IPS-20b (cell line): ENCODE measurements around the gene TSTD1.
"Not testable (repeated sequence)": the region's sequence is repeated elsewhere in the genome, so short reads cannot be mapped to it uniquely, and the experiment has no call there.

Experiments
- H3K27ac ChIP-seq: one replicate; pipeline ENCODE4 v1.5.1; 2013; ENCODE audit warnings: low read length
- H3K27me3 ChIP-seq: 2 replicates; pipeline ENCODE4 v1.6.1; 2013; ENCODE audit warnings: mild to moderate bottlenecking, low read length, inconsistent platforms; ENCODE audit not compliant: insufficient read depth
- H3K36me3 ChIP-seq: 2 replicates; pipeline ENCODE4 v1.6.1; 2013; ENCODE audit warnings: low read depth, mild to moderate bottlenecking, inconsistent platforms, low read length, moderate library complexity; ENCODE audit not compliant: insufficient read depth
- H3K4me1 ChIP-seq: 2 replicates; pipeline ENCODE4 v1.6.1; 2013; ENCODE audit warnings: mild to moderate bottlenecking, control low read depth, inconsistent platforms, low read length, moderate library complexity; ENCODE audit not compliant: insufficient read depth
- H3K4me3 ChIP-seq: 2 replicates; pipeline ENCODE4 v1.5.1; 2013; ENCODE audit warnings: mild to moderate bottlenecking, low read length, inconsistent platforms
- H3K9ac ChIP-seq: 2 replicates; pipeline ENCODE4 v1.6.1; 2013; ENCODE audit warnings: low read depth, mild to moderate bottlenecking, inconsistent platforms, low read length, moderate library complexity
- H3K9me3 ChIP-seq: 2 replicates; pipeline ENCODE4 v1.6.1; 2013; ENCODE audit warnings: mild to moderate bottlenecking, low read depth, low read length, inconsistent platforms; ENCODE audit not compliant: insufficient read depth

The TSTD1 gene

DNA sequence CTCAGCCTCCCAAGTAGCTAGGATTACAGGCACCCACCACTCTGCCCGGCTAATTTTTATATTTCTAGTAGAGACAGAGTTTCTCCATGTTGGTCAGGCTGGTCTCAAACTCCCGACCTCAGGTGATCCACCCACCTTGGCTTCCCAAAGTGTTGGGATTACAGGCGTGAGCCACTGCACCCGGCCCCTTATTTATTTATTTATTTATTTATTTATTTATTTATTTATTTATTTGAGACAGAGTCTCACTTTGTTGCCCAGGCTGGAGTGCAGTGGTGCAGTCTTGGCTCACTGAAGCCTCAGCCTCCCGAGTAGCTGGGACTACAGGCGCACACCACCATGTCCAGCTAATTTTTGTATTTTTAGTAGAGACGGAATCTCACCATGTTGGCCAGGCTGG, 26.9 kb upstream of the TSTD1 start:
- H3K27me3 ChIP-seq, H3K36me3 ChIP-seq, H3K4me3 ChIP-seq, H3K27ac ChIP-seq, H3K9me3 ChIP-seq, H3K4me1 ChIP-seq, H3K9ac ChIP-seq: not testable (repeated sequence)

DNA sequence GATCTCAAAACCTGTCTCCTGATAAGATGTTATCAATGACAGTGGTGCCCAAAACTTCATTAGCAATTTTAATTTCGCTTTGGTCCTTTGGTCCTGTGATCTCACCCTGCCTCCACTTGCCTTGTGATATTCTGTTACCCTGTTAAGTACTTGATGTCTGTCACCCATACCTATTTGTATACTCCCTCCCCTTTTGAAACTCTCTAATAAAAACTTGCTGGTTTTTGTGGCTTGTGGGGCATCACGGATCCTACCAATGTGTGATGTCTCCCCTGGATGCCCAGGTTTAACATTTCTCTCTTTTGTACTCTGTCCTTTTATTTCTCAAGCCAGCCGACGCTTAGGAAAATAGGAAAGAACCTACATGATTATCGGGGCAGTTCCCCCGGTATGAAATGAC, 25.2 kb upstream of the TSTD1 start:
- not testable (repeated sequence) for H3K27ac ChIP-seq, H3K9me3 ChIP-seq, H3K4me3 ChIP-seq, H3K36me3 ChIP-seq, H3K27me3 ChIP-seq, H3K4me1 ChIP-seq, H3K9ac ChIP-seq

DNA sequence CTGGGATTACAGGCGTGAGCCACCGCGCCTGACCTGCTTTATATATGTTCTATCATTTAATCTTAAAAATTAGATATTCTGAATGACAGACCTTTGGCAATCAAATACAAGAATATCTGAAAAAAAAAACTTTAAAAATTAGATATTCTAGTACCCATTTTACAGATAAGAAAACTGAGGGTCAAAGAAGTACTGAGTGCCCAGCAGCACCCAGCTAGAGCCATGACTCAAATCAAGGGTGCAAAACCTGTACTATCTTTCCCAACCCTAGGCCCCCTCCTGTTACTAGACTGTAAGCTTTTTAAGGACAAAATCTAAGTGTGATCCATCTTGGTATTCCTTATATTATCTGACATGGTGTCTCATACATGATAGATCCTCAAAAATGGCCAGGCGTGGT, 22.7 kb upstream of the TSTD1 start:
- H3K27ac ChIP-seq, result no peak overlapping the region
- H3K4me1 ChIP-seq, result no peaks in the 10 kb centered on the region; the same call in none of the 2 replicates
- no peaks in the 10 kb centered on the region for H3K36me3 ChIP-seq
- H3K9me3 ChIP-seq, result no peaks in the 10 kb centered on the region
- no peak overlapping the region for H3K4me3 ChIP-seq
- no peak overlapping the region for H3K9ac ChIP-seq
- no peaks in the 10 kb centered on the region for H3K27me3 ChIP-seq

DNA sequence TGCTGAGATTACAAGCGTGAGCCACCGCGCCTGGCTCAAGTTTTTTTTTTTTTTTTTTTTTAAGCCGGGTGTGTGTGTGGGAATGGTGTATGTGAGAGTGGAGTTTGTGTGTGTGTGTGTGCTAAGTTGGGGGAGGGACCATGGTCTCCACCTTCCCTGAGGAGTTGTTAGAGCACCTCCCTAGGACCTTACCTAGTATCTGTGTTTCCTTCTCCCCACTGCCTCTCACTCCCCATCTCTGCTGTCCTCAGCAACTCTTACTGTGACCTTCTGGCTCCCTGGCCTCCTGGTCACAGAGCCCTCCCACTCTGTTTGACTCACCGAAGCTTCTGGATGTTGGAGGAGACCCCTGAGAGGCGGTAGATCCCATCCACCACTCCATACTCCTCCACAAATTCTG, 20.5 kb upstream of the TSTD1 start:
- Histone ChIP-seq H3K27me3 (no peaks in the 10 kb centered on the region), H3K27ac (no peak overlapping the region), H3K9ac (no peak overlapping the region), H3K36me3 (no peaks in the 10 kb centered on the region), H3K4me1 (no peaks in the 10 kb centered on the region; the same call in none of the 2 replicates), H3K4me3 (no peak overlapping the region), H3K9me3 (no peaks in the 10 kb centered on the region)

DNA sequence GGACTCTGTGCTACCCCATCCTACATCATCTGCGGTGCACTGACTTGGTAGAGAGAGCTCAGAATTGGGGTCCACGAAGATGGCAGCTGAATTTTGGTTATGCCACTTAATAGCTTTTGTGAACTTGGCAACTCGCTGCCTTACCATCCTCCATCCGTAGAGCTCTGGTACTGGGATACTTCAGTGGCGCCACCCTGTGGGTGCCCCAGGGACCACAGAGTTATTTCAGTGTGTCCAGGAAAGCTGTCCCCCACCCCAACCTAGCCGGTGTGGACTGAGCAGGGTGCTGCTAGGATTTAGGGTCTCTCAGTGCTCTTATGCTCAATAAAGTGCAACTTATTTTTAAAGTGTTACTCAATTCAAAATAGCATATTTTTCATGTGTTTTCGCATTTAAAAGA, 16.0 kb upstream of the TSTD1 start:
- no peaks in the 10 kb centered on the region for H3K27me3 ChIP-seq
- H3K27ac ChIP-seq, result no peak overlapping the region
- no peaks in the 10 kb centered on the region for H3K9me3 ChIP-seq
- no peaks in the 10 kb centered on the region for H3K4me1 ChIP-seq
- H3K36me3 ChIP-seq, result no peaks in the 10 kb centered on the region
- H3K9ac ChIP-seq, result no peak overlapping the region
- no peak overlapping the region for H3K4me3 ChIP-seq

DNA sequence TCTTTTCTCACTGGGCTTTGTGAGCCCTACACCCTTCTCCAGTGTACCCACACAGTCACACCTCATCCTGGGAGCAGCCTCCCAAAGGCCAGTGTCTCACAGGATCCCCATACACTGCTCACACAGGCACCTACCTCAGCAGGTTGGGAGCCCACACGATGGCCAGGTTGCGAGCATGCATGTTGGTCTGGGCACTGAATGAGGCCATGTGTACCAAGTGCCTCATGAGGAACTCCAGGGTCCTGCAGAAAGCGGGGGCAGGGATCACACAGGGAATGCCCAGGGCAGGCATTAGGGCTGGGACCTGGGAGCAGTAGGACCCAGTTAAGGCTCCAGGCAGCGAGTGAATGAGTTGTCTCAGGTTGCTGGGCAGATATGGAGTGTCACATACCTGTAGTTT, 15.5 kb upstream of the TSTD1 start:
- H3K4me1 ChIP-seq, result no peaks in the 10 kb centered on the region
- no peaks in the 10 kb centered on the region for H3K9me3 ChIP-seq
- peaks cover 2% of the 10 kb centered on the region; the same call in 1 of the 2 replicates for H3K27me3 ChIP-seq
- H3K9ac ChIP-seq, result no peak overlapping the region
- no peak overlapping the region for H3K27ac ChIP-seq
- no peaks in the 10 kb centered on the region for H3K36me3 ChIP-seq
- no peak overlapping the region for H3K4me3 ChIP-seq

DNA sequence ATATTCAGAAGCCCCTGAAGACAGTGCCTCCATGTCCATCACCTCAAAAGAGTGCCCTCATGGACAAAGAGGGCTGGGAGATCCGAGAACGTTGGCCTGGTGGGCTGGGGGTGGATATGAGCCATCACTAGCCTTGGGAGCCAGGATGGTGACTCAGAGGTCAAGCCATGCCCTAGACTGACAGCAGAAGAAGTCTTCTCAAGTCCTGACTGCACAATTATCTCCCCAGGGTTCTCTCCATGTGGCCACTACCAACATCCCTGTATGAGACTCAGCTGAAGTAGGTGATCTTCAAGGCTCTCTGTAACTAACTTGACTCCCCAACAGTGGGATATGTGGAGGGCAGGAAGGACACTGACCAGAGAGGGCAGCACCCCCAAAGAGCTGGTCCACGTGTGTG, 14.1 kb upstream of the TSTD1 start:
- H3K9me3 ChIP-seq, result no peaks in the 10 kb centered on the region; the same call in 1 of the 2 replicates
- peaks cover 15% of the 10 kb centered on the region for H3K27me3 ChIP-seq
- H3K4me1 ChIP-seq, result no peaks in the 10 kb centered on the region
- no peak overlapping the region for H3K9ac ChIP-seq
- no peak overlapping the region for H3K27ac ChIP-seq
- no peaks in the 10 kb centered on the region for H3K36me3 ChIP-seq
- no peak overlapping the region for H3K4me3 ChIP-seq

DNA sequence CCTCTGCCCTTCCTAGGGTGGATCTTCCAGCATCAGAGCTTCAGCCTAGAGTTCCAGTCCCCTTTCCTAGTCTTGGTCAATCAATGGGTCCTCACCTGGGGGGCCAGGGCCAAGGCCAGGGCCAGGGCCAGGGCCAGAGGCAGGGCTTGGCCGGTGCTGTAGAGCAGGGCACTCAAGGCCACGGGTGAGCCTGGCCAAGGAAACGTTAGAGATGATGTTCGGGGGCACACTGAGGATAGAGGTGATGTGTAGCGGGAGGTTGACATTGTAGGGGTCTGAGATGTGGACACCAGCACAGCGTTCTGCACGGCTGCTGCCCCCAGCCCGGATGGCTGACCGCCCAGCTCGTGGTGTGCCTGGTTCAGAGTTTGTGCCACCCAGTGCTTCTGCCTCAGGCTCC, 12.5 kb upstream of the TSTD1 start:
- Histone ChIP-seq H3K9me3 (peaks cover 2% of the 10 kb centered on the region; the same call in 1 of the 2 replicates), H3K4me3 (no peak overlapping the region), H3K9ac (no peak overlapping the region), H3K27ac (no peak overlapping the region), H3K27me3 (peaks cover 28% of the 10 kb centered on the region), H3K36me3 (no peaks in the 10 kb centered on the region), H3K4me1 (peaks cover 2% of the 10 kb centered on the region; the same call in 1 of the 2 replicates)

DNA sequence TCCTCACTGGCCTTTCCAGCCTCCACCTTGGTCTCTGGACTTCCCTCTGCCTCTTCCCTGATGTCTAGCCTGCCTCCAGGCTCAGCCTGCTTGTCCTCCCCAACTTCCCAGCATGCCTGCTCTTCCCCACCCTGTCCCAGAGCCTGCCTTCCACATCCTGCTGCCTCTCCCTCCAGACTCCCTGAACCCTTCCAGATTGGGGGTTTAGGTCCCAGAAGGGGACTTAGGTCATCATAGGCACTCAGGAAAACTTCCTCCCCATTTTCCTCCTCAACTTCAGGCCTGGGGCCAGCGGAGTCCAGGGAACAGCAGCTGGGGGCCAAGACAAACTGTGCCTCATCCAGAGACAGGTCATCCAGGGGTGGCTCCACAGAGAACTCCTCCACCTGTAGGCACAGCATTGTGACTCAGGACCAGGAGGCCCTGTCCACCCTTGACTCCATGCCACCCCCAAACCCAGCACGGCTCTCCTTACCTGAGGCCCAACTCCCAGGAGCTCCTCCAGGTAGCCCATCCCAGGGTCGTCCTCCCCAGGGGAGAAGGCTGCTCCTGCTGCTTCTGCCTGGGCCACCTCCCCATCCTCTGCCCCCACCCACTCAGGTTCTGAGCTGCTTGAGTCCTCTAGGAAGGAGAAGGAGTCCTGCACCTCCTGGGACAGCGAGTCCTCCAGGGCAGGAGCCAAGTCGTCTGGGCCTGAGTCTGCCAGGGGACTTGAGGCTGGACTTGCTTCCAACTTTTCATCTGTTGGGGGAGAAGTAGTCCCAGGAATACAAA, 10.4 kb upstream of the TSTD1 start:
- Histone ChIP-seq H3K27ac (no peak overlapping the region), H3K9me3 (peaks cover 2% of the 10 kb centered on the region; the same call in 1 of the 2 replicates), H3K4me3 (no peak overlapping the region), H3K27me3 (peaks cover 28% of the 10 kb centered on the region), H3K4me1 (peaks cover 2% of the 10 kb centered on the region; the same call in 1 of the 2 replicates), H3K9ac (no peak overlapping the region), H3K36me3 (no peaks in the 10 kb centered on the region)

DNA sequence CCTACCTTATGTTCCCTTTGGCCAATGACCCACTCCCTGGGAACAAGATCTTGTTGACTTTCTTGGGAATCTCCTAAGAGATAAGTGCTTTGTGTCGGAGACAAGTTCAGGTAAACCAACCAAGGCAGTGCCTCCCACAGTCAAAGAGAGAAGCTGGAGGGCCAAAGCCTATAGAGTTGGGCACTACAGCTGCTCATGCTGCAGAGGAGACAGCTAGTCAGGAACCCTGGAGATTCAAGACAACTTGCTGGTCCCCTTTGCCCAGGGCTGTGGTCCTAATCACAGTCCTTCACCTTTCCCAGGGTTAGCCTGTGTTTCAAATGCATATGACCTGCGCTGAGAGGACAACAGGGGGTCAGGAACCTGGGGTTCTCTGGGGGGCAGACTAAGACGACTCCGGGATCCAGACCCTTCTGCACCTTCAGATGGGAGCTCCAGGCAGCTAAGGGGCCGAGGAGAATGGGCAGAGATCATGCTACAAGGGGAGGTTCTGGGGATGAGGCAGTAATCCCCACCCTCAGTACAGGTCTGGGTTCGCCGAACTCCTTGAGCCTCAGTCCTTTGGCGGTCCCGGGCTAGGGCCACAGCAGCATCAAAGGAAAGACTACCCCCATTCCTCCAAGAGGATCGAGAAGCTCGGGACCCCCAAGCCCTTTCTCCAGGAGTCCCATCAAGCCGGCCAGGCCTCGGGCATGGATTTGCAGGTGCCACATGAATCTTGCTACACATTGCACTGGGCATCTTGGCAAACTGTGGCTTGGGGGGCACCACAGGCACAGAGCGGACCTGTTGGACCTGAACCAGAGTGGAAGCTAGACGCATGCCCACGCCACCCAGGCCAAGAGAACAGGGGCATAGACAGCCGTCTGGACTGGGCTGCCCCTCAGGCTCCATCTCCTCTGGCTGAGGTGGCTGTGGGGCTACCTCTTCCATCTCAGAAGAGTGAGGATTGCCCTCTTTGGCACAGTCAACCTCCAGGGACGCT, 9.0 kb upstream of the TSTD1 start:
- Histone ChIP-seq H3K4me3 (0 out of 2 replicates have a peak overlapping the region, but pooled peaks have one; percentile 86), H3K9ac (no peak overlapping the region), H3K27ac (no peak overlapping the region), H3K4me1 (peaks cover 2% of the 10 kb centered on the region; the same call in 1 of the 2 replicates), H3K27me3 (peaks cover 28% of the 10 kb centered on the region), H3K9me3 (peaks cover 2% of the 10 kb centered on the region; the same call in 1 of the 2 replicates), H3K36me3 (peaks cover 7% of the 10 kb centered on the region)

DNA sequence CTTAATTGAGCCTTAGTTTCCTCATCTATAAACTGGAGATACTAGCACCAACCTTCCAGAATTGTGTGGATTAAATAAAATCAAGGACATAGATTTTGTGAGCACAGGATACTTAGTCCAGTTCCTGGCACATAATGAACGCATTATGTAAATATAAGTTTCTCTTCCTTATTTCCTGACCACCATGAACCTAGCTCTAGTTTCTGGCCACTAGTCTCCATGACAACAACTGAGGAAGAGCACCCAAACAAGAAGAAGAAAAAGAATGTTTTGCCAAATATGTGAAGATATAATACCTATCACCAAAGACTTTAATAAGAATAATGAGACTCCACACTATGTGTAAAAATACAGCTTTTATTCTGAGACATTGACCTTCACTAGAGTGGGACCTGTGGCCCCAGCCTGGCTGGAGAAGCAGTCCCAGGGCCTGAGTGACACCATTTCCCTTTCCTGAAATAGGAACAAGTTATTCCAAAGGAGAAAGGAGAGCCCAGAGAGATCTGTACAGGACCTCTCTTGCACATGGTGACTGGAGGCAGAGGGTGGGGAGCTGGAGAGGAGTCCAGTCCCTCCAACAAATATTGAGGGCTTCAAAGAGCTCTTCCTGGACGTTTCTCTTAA, 8.0 kb upstream of the TSTD1 start:
- H3K36me3 ChIP-seq, result peaks cover 17% of the 10 kb centered on the region
- peak overlapping the region; percentile 96 for H3K27ac ChIP-seq
- peaks cover 2% of the 10 kb centered on the region; the same call in 1 of the 2 replicates for H3K9me3 ChIP-seq
- H3K4me3 ChIP-seq, result peak overlapping the region; percentile 86
- H3K9ac ChIP-seq, result peak overlapping the region; percentile 89; the same call in 1 of the 2 replicates
- H3K4me1 ChIP-seq, result peaks cover 2% of the 10 kb centered on the region; the same call in 1 of the 2 replicates
- peaks cover 28% of the 10 kb centered on the region for H3K27me3 ChIP-seq
